ENCODE measurements around the gene KCNAB1.
"Not testable (repeated sequence)": the region's sequence is repeated elsewhere in the genome, so short reads cannot be mapped to it uniquely, and the experiment has no call there.

Gene KCNAB1

GRCh38 chr3:156284637-156285036, 164.3 kb downstream of the KCNAB1 start:
- not testable (repeated sequence) for DNase-seq

- DNase-seq = no peak
Observed at GRCh38 chr3:156285626-156286025, 165.2 kb downstream of the KCNAB1 start.

- DNase-seq = no peak
Observed at GRCh38 chr3:156290924-156291271, 170.5 kb downstream of the KCNAB1 start.

GRCh38 chr3:156291272-156292123, 171.1 kb downstream of the KCNAB1 start:
- peak; percentile 32 for DNase-seq

GRCh38 chr3:156293566-156293965, 173.2 kb downstream of the KCNAB1 start:
- DNase-seq = no peak

GRCh38 chr3:156297582-156297981, 177.2 kb downstream of the KCNAB1 start:
- no peak for DNase-seq

GRCh38 chr3:156298014-156298413, 177.6 kb downstream of the KCNAB1 start:
- no peak for DNase-seq

GRCh38 chr3:156298938-156299337, 178.6 kb downstream of the KCNAB1 start:
- DNase-seq = no peak

GRCh38 chr3:156299569-156299968, 179.2 kb downstream of the KCNAB1 start:
- DNase-seq = no peak

GRCh38 chr3:156300371-156300770, 180.0 kb downstream of the KCNAB1 start:
- DNase-seq = no peak

GRCh38 chr3:156300929-156301840, 180.8 kb downstream of the KCNAB1 start:
- peak; percentile 54 for DNase-seq

- no peak for DNase-seq
Observed at GRCh38 chr3:156303001-156303707, 182.8 kb downstream of the KCNAB1 start.

- no peak for DNase-seq
Observed at GRCh38 chr3:156304406-156304805, 184.0 kb downstream of the KCNAB1 start.

- no peak for DNase-seq
Observed at GRCh38 chr3:156305672-156306071, 185.3 kb downstream of the KCNAB1 start.

- DNase-seq = no peak
Observed at GRCh38 chr3:156307704-156308103, 187.3 kb downstream of the KCNAB1 start.

GRCh38 chr3:156311431-156311830, 191.1 kb downstream of the KCNAB1 start:
- DNase-seq = no peak

- DNase-seq = no peak
Observed at GRCh38 chr3:156311930-156312329, 191.6 kb downstream of the KCNAB1 start.

- no peak for DNase-seq
Observed at GRCh38 chr3:156316076-156316475, 195.7 kb downstream of the KCNAB1 start.

- peak; percentile 11 for DNase-seq
Observed at GRCh38 chr3:156317462-156318074, 197.2 kb downstream of the KCNAB1 start.

- DNase-seq = no peak
Observed at GRCh38 chr3:156321945-156322344, 201.6 kb downstream of the KCNAB1 start.

- DNase-seq = peak; percentile 7
Observed at GRCh38 chr3:156323466-156323865, 203.1 kb downstream of the KCNAB1 start.

- DNase-seq = no peak
Observed at GRCh38 chr3:156330415-156330814, 210.0 kb downstream of the KCNAB1 start.

- no peak for DNase-seq
Observed at GRCh38 chr3:156332304-156332703, 211.9 kb downstream of the KCNAB1 start.

All from hematopoietic multipotent progenitor cell treated with erythropoietin and hydrocortisone succinate and interleukin-3 and kit ligand, for 4 days (in vitro differentiated cells).